ENCODE measurements around the gene SRC.

DNA sequence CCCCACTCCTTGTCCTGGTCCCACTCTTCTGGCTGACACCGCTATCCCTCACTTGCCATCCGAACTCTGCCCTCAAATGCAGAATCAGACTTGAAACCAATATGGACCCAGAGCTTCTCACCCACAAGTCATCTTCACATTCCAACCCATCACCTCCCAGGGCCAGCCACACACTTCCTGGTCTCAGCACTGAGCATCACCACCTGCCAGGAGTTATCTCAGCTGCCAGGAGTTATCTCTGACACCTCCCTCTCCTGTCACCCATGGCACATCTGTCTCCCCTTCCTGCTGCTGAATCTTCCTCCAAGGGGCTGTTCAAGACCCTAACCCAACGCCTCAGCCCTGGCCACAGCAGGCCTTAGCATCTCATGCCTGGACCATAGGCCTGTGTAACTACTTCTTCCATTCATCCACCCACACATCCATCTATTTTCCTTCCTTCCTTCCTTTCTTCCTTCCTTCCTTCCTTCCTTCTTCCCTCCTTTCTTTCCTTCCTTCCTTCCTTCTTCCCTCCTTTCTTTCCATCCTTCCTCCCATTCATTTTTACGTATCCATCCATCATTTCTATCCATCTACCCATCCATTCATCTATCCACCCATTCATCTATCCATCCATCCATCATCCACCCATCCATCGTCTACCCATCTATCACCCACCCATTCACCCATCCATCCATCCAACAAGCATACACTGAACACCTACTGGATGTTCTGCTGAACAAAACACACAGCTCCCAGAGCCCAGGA is 100.5 kb downstream of the SRC start:
- TF ChIP-seq POLR2AphosphoS5 (IDR thresholded peaks at IDR 0.05): no peak
- TF ChIP-seq, protein P1, sequence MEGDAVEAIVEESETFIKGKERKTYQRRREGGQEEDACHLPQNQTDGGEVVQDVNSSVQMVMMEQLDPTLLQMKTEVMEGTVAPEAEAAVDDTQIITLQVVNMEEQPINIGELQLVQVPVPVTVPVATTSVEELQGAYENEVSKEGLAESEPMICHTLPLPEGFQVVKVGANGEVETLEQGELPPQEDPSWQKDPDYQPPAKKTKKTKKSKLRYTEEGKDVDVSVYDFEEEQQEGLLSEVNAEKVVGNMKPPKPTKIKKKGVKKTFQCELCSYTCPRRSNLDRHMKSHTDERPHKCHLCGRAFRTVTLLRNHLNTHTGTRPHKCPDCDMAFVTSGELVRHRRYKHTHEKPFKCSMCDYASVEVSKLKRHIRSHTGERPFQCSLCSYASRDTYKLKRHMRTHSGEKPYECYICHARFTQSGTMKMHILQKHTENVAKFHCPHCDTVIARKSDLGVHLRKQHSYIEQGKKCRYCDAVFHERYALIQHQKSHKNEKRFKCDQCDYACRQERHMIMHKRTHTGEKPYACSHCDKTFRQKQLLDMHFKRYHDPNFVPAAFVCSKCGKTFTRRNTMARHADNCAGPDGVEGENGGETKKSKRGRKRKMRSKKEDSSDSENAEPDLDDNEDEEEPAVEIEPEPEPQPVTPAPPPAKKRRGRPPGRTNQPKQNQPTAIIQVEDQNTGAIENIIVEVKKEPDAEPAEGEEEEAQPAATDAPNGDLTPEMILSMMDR (IDR thresholded peaks at IDR 0.05): no peak
- no peak for TF ChIP-seq POLR2A (IDR thresholded peaks at IDR 0.05; ENCODE audit: low read depth)

All from esophagus muscularis mucosa (tissue), 3 donors.